ENCODE data around the gene HM13.
"Not testable (repeated sequence)": the region's sequence is repeated elsewhere in the genome, so short reads cannot be mapped to it uniquely, and the experiment has no call there.

Gene HM13

GRCh38 chr20:31567380-31567720 is 53.1 kb downstream of the HM13 start:
- DNase-seq (ENCODE audit: low read depth) = no peak

DNA sequence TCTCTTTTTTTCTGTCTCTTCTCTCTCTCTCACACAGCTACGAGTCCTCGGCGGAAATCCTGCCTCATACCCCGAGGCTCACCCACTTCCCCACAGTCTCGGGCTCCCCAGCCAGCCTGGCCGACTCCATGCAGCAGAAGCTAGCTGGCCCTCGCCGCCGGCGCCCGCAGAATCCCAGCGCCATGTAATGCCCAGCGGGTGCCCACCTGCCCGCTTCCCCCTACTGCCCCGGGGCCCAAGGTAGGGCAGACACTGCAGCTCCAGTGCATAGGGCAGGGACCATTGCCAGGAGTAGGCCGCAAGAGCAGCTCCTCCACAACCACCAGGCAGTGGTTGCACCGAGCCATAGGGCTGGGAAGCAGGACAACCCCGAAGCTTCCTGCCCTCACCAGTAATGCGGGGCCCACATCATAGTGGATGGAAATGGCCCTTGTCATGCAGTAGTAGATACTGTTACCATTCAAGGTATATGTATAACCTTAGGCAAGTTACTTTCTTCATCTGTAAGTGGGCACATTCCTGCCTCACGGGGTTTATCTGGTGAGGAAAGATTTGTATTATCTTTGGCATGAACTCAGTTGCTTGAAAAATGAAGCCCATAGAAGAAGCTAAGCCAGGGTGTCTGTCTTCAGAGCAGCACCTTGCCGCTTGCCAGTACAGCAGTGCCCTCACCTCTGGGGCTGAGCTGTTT is 53.9 kb downstream of the HM13 start:
- DNase-seq (ENCODE audit: low read depth) = no peak

DNA sequence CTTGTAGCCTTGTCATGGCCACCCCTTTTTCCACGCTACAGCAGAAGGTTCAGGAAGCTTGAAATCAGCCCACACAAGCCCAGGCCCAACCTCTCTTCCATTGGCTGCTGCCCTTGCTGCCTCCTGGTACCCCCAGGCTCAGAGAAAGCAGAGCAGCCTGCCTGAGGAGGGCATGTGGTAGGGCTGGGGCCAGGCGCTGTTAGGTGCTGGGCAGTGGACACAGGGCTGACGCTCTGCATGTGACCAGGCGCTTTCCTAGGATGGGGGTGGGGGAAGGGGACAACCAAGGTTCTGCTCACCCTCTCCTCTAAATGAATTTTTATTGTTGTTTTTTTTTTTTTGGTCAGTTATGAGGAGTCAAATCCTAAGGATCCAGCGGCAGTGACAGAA is 54.5 kb downstream of the HM13 start:
- DNase-seq (ENCODE audit: low read depth) = no peak

DNA sequence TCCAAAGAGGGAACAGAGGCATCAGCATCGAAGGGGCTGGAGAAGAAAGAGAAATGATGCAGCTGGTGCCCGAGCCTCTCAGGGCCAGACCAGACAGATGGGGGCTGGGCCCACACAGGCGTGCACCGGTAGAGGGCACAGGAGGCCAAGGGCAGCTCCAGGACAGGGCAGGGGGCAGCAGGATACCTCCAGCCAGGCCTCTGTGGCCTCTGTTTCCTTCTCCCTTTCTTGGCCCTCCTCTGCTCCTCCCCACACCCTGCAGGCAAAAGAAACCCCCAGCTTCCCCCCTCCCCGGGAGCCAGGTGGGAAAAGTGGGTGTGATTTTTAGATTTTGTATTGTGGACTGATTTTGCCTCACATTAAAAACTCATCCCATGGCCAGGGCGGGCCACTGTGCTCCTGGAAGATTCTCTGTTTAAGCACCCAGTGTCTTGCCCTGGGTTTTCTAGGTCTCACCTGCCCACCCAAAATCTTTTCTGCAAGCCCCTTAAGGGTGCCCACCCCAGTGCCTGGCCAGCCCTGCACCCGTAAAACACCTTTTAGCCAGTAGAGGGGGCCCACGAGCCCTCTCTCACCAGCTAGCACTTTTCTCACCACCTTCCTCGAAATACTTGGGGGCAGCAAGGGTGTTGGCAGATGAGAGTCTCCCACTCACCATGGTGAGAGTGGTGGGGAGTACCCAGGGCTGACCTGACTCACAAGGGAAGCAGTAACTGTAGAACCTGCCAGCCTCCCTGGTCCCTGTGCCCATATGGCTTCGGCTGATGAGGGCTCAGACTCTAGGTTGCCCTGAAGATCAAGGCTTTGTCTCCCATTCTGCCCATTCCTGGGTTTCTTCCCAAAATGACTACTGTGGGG is 55.1 kb downstream of the HM13 start:
- no peak for DNase-seq (ENCODE audit: low read depth)

- DNase-seq (ENCODE audit: low read depth) = no peak
Observed at GRCh38 chr20:31570021-31570463, 55.8 kb downstream of the HM13 start.

DNA sequence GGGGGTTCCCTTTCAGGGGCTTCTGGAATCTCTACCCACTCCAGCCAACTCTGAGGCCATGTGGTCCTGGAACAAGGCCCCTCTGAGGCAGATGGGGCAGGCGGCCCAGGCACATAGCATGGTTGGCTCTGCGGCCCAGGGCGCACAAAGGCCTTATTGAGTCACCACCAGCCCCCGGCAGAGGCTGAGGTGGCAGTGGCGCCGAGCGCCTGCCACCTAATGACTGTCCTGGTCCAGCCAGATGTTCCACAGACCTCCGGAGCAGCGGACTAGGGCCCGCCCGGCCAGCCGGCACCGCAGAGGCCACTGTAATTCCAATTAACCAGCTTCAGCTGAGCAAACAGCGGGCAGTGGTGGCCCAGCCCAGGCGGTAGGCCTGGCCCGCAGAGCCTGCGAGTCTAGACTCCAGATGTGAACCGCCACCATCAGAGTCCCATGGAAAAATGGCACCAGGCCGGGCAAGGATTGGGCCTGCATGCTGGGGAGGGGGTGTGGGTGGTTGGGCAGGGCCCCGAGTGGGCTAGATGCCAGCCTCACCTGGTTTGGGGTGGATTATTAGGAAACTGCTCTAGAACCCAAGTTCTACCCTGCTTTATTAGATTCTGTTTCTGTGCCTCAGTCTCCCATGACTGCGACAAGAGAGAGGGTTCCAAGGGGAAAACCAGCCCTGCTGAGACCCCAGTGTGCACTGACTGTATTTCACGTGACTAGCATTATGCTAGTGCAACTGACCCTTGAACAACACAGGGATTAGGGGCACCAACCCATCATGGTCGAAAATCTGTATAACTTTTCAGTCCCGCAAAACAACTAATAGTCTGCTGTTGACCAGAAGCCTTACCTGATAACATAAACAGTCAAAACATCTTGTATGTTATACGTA is 56.7 kb downstream of the HM13 start:
- DNase-seq (ENCODE audit: low read depth) = no peak

DNA sequence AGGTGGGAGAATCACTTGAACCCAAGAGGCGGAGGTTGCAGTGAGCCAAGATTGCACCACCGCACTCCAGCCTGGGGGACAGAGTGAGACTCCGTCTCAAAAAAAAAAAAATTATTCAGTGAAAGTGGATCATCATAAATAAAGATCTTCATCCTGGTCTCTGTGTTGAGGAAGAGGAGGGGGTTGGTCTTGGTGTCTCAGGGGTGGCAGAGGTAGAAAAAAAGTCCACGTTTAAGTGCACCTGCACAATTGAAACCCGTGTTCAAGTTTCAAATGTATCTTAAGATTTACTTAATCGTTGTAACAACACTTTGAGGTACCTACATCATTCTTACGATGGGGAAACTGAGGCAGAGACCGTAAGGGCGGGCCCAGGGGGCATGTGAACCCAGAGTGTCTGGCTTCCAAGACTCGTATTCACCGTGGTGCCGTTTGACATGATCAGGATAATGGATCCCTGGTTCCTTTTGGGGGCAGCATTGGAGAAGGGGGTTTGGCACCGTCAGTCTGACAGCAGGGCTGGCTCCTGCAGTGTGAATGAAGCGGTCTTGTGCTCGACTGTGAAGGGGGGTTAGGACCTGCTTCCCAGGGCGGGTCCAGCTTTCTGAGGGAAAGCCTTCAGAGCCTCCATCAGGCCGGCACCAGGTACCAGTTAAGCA is 57.9 kb downstream of the HM13 start:
- DNase-seq (ENCODE audit: low read depth) = no peak

GRCh38 chr20:31572701-31573554 is 58.7 kb downstream of the HM13 start:
- peak; percentile 98 for DNase-seq (ENCODE audit: low read depth)

- DNase-seq (ENCODE audit: low read depth) = no peak
Observed at GRCh38 chr20:31573555-31574321, 59.5 kb downstream of the HM13 start.

- not testable (repeated sequence) for DNase-seq (ENCODE audit: low read depth)
Observed at GRCh38 chr20:31574986-31575385, 60.7 kb downstream of the HM13 start.

DNA sequence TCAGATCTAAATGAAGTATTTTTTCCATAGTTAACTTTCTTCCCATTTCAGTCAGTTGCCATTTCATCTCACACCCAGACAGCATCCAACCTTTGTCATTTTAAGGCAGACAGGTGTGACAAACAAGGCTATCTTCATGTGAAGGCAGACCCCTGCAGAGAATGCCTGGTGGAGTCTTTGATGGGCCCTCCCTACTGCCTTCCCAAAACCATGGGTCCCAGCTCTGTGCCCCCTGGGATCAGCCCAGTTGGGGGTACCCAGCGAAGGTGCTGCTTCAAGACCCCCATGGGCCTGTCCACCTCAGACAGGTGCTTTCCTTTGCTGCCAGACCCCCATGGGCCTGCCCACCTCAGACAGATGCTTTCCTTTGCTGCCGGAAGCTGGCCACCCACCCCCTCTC is 62.5 kb downstream of the HM13 start:
- DNase-seq (ENCODE audit: low read depth) = no peak

DNA sequence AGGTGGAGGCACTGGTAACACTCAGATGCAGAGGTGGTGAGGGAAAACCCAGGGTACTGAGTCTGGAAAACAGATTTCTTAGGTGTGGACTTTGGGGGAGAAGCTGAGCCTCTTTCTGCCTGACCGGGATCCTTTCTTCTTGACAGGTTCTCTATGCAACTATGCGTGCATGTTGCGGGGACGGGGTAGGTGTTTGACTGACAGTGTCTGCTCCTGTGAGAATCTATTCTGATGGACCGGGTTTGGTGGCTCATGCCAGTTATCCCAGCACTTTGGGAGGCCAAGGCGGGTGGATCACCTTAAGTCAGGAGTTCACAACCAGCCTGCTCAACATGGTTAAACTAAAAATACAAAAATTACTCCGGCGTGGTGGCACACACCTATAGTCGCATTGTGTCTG is 63.0 kb downstream of the HM13 start:
- no peak for DNase-seq (ENCODE audit: low read depth)

DNA sequence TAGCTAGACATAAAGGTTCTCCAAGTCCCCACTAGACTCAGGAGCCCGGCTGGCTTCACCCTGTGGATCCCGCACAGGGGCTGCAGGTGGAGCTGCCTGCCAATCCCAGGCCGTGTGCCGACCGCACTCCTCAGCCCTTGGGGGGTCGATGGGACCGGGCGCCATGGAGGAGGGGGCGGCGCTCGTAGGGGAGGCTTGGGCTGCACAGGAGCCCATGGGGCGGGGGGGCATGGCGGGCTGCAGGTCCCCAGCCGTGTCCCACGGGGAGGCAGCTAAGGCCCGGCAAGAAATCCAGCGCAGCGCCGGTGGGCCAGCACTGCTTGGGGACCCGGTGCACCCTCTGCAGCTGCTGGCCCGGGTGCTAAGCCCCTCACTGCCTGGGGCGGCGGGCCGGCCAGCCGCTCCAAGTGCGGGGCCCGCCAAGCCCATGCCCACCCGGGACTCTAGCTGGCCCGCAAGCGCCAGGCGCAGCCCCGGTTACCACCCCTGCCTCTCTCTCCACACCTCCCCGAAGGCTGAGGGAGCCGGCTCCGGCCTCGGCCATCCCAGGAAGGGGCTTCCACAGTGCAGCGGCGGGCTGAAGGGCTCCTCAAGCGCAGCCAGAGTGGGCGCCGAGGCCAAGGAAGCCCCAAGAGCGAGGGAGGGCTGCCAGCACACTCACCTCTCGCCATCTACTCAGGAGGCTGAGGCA is 64.4 kb downstream of the HM13 start:
- DNase-seq (ENCODE audit: low read depth) = no peak

- DNase-seq (ENCODE audit: low read depth) = no peak
Observed at GRCh38 chr20:31579245-31579644, 65.0 kb downstream of the HM13 start.

DNA sequence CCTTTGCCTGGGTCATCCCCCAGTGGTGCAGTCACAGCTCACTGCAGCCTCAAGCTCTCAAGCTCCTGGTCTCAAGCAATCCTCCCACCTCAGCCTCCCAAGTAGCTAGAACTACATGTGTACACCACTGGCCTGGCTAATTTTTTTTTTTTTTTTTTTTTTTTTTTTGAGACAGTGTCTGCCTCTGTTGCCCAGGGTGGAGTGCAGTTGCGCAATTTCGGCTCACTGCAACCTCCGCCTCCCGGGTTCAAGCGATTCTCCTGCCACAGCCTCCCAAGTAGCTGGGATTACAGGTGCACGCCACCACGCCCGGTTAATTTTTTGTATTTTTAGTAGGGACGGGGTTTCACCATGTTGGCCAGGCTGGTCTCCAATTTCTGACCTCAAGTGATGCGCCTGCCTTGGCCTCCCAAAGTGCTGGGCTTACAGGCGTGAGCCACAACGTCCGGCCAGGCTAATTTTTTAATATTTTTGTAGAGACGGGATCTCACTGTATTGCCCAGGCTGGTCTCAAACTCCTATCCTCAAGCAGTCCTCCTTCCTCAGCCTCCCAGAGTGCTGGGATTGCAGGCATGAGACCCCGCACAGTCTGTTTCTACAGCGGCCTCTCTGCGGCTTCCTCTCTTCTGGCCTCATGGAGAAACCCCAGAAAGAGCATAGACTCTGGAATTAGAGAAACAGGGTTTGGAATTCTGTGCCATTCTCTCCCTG is 65.9 kb downstream of the HM13 start:
- DNase-seq (ENCODE audit: low read depth) = not testable (repeated sequence)

- no peak for DNase-seq (ENCODE audit: low read depth)
Observed at GRCh38 chr20:31580706-31581105, 66.5 kb downstream of the HM13 start.

GRCh38 chr20:31581391-31581790 is 67.1 kb downstream of the HM13 start:
- no peak for DNase-seq (ENCODE audit: low read depth)

GRCh38 chr20:31587545-31588389 is 73.5 kb downstream of the HM13 start:
- DNase-seq (ENCODE audit: low read depth) = no peak
